H1 (cell line): Measurements from ENCODE around the gene KLHL35. TPM values are rescaled to one million over a fixed set of nuclear protein-coding genes. Genes with fewer than 3 reads are reported as not detected.

ENCODE experiments used
- CBX8 ChIP-seq: fragments of 300-800, 300-1000 bp; sonication (generic); IDR thresholded peaks from 2 replicates; pipeline ENCODE4 v1.7.1; 2016; ENCODE audit warnings: low read depth, low read length, borderline replicate concordance
- CEBPB ChIP-seq: IDR thresholded peaks from 2 replicates; pipeline ENCODE4 v1.6.1; 2012; ENCODE audit warnings: low read depth, low read length
- CHD1 ChIP-seq: IDR thresholded peaks from 2 replicates; pipeline ENCODE4 v1.6.1; 2012; ENCODE audit warnings: low read depth, low read length, improper control_type of control experiment
- CTBP2 ChIP-seq: IDR thresholded peaks from 2 replicates; pipeline ENCODE4 v1.7.0; 2011; ENCODE audit warnings: borderline replicate concordance, mild to moderate bottlenecking, moderate library complexity, mixed read lengths, low read length; ENCODE audit not compliant: insufficient read depth, insufficient read length
- EGR1 ChIP-seq: IDR thresholded peaks from 2 replicates; pipeline ENCODE4 v1.6.1; 2011; ENCODE audit warnings: low read depth, low read length, borderline replicate concordance
- EZH2 ChIP-seq: fragments of 200-600 bp; sonication (generic); IDR thresholded peaks from 2 replicates; pipeline ENCODE4 v1.7.1; 2012; ENCODE audit warnings: low read depth, mild to moderate bottlenecking, moderate library complexity, low read length, inconsistent platforms; ENCODE audit not compliant: severe bottlenecking
- KDM1A ChIP-seq: fragments of 200-600, 300-600 bp; sonication (generic); IDR thresholded peaks from 2 replicates; pipeline ENCODE4 v1.7.1; 2016; ENCODE audit warnings: mild to moderate bottlenecking, low read length, borderline replicate concordance
- MAX ChIP-seq: IDR thresholded peaks from 2 replicates; pipeline ENCODE4 v1.6.1; 2012; ENCODE audit warnings: inconsistent platforms
- POLR2AphosphoS5 ChIP-seq: IDR thresholded peaks from 2 replicates; pipeline ENCODE4 v1.6.1; 2011; ENCODE audit warnings: low read depth, low read length
- POU5F1 ChIP-seq: IDR thresholded peaks from 2 replicates; pipeline ENCODE4 v1.6.1; 2011; ENCODE audit warnings: low read depth, mild to moderate bottlenecking, low read length, moderate library complexity
- RAD21 ChIP-seq, 2 experiments: IDR thresholded peaks in 1 of 2; conservative IDR thresholded peaks in 1 of 2; 2 replicates each; pipeline ENCODE4 v1.6.1; 2011; ENCODE audit warnings: low read depth in 2 of 2, low read length in 2 of 2, improper control_type of control experiment in 1 of 2, inconsistent platforms in 1 of 2, mild to moderate bottlenecking in 1 of 2, moderate library complexity in 1 of 2
- RBBP5 ChIP-seq: IDR thresholded peaks from 2 replicates; pipeline ENCODE4 v1.7.1; 2012; ENCODE audit warnings: low read depth, mild to moderate bottlenecking, inconsistent platforms, low read length, moderate library complexity, borderline replicate concordance
- RFX5 ChIP-seq: IDR thresholded peaks from 2 replicates; pipeline ENCODE4 v1.6.1; 2011; ENCODE audit warnings: low read depth, low read length, improper control_type of control experiment, borderline replicate concordance
- SAP30 ChIP-seq: fragments of 300-600 bp; sonication (generic); IDR thresholded peaks from 2 replicates; pipeline ENCODE4 v1.7.1; 2012; ENCODE audit warnings: low read length, moderate library complexity, mild to moderate bottlenecking, inconsistent platforms; ENCODE audit not compliant: insufficient read depth, insufficient replicate concordance
- TAF7 ChIP-seq: optimal IDR thresholded peaks from 2 replicates; pipeline ENCODE3; 2011; ENCODE audit warnings: low read depth, mild to moderate bottlenecking, inconsistent platforms, low read length, moderate library complexity, borderline replicate concordance
- TEAD4 ChIP-seq: IDR thresholded peaks from 2 replicates; pipeline ENCODE4 v1.6.1; 2012; ENCODE audit warnings: low read depth, low read length, inconsistent platforms, mixed read lengths
- polyA plus RNA-seq, 7 experiments: library from polyadenylated mRNA; depleted of rRNA in 3 of 7; stranded (reverse) in 5 of 7; unstranded in 2 of 7; fragments of >200 nt in 5 of 7; fragments of 200-250 nt in 2 of 7; gene quantifications; 1 replicate in 5 of 7; 2 replicates in 1 of 7; 4 replicates in 1 of 7; pipeline versions ENCODE4 v1.2.1 to v1.2.3, GENCODE V29; 2011 to 2013; ENCODE audit warnings: missing spikeins in 2 of 7, mixed read lengths in 2 of 7
- total RNA-seq: library from RNA; stranded (reverse); fragmentation: NEBNext Ultra II Directional; extraction: Animal tissue kit (Norgen Biotek cat#: 25700); gene quantifications from 2 replicates; pipeline ENCODE4 v1.2.1, GENCODE V29; 2021
- TF ChIP-seq, protein P1 (sequence below), 3 experiments: IDR thresholded peaks; 1 replicate in 2 of 3; 2 replicates in 1 of 3; pipeline versions ENCODE4 v1.5.1 to v1.6.1; 2011; ENCODE audit warnings: low read length in 3 of 3, mild to moderate bottlenecking in 3 of 3, inconsistent platforms in 2 of 3, low read depth in 1 of 3, moderate library complexity in 1 of 3; ENCODE audit not compliant: insufficient read depth in 1 of 3; ENCODE audit errors: control extremely low read depth in 1 of 3
- TF ChIP-seq, protein P2 (sequence below): IDR thresholded peaks from 2 replicates; pipeline ENCODE4 v1.6.1; 2011; ENCODE audit warnings: low read length, improper control_type of control experiment

KLHL35 gene
- total and polyA plus RNA-seq, 2 of the 8 experiments (the other 6 are each of a cell fraction or from before 2014, with no cell fraction given) = 0.35 to 0.41 TPM

- TF ChIP-seq KDM1A (no peak), EGR1 (no peak), SAP30 (no peak), CEBPB (no peak), RFX5 (no peak), CTBP2 (no peak), TEAD4 (no peak), MAX (peak; percentile 54), POU5F1 (no peak), TAF7 (no peak), RBBP5 (no peak), RAD21 (IDR thresholded peaks at IDR 0.05 in 1 of 2, conservative IDR thresholded peaks at IDR 0.05 in 1 of 2; ENCODE audit: low read depth in 2 of 2, low read length in 2 of 2) (peak; percentile 84 to 85), CBX8 (no peak), CHD1 (no peak), POLR2AphosphoS5 (no peak), EZH2 (no peak)
- TF ChIP-seq, protein P1, sequence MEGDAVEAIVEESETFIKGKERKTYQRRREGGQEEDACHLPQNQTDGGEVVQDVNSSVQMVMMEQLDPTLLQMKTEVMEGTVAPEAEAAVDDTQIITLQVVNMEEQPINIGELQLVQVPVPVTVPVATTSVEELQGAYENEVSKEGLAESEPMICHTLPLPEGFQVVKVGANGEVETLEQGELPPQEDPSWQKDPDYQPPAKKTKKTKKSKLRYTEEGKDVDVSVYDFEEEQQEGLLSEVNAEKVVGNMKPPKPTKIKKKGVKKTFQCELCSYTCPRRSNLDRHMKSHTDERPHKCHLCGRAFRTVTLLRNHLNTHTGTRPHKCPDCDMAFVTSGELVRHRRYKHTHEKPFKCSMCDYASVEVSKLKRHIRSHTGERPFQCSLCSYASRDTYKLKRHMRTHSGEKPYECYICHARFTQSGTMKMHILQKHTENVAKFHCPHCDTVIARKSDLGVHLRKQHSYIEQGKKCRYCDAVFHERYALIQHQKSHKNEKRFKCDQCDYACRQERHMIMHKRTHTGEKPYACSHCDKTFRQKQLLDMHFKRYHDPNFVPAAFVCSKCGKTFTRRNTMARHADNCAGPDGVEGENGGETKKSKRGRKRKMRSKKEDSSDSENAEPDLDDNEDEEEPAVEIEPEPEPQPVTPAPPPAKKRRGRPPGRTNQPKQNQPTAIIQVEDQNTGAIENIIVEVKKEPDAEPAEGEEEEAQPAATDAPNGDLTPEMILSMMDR (IDR thresholded peaks at IDR 0.05; ENCODE audit: control extremely low read depth in 1 of 3, insufficient read depth in 1 of 3, low read depth in 1 of 3, low read length in 3 of 3) = peak; percentile 56 to 79 (median 78)
- TF ChIP-seq, protein P2, sequence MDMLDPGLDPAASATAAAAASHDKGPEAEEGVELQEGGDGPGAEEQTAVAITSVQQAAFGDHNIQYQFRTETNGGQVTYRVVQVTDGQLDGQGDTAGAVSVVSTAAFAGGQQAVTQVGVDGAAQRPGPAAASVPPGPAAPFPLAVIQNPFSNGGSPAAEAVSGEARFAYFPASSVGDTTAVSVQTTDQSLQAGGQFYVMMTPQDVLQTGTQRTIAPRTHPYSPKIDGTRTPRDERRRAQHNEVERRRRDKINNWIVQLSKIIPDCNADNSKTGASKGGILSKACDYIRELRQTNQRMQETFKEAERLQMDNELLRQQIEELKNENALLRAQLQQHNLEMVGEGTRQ = no peak
Measured at GRCh38 chr11:75388386-75389275, 44.4 kb downstream of the KLHL35 start (continued).
